GM06990 (cell line): ENCODE data around the gene MYG1.

Experiments used
- DNase-seq: peaks from one replicate; pipeline ENCODE4 v3.0.0-alpha.2; 2011; ENCODE audit not compliant: insufficient read length; ENCODE audit errors: extremely low read depth
- H3K27me3 ChIP-seq: replicated peaks from 2 replicates; pipeline ENCODE4 v1.6.0; 2011; ENCODE audit warnings: low read length; ENCODE audit not compliant: control insufficient read depth, insufficient read depth
- H3K36me3 ChIP-seq: 2 replicates; pipeline ENCODE4 v1.5.1; 2011; ENCODE audit warnings: low read length; ENCODE audit not compliant: control insufficient read depth, insufficient read depth
- H3K4me3 ChIP-seq: replicated peaks from 2 replicates; pipeline ENCODE4 v1.5.1; 2011; ENCODE audit warnings: low read depth, mild to moderate bottlenecking, control low read depth, low read length
- TF ChIP-seq, protein P1 (sequence below): IDR thresholded peaks from 2 replicates; pipeline ENCODE4 v1.5.1; 2011; ENCODE audit warnings: low read length, control low read depth, mild to moderate bottlenecking, inconsistent platforms; ENCODE audit not compliant: insufficient read depth, poor library complexity, severe bottlenecking

The MYG1 gene

DNA sequence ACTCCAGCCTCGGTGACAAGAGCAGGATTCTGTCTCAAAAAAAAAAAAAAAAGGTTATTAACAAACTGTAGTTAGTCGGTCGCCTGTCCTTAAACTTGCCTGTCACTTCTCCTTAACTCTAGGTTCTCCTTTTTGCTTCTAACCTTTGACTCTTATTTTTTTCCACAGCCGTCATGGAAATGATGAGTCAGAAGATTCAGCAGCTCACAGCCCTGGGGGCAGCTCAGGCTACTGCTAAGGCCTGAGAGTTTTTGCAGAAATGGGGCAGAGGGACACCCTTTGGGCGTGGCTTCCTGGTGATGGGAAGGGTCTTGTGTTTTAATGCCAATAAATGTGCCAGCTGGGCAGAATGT lies 418 bp upstream of the MYG1 start:
- TF ChIP-seq, protein P1, sequence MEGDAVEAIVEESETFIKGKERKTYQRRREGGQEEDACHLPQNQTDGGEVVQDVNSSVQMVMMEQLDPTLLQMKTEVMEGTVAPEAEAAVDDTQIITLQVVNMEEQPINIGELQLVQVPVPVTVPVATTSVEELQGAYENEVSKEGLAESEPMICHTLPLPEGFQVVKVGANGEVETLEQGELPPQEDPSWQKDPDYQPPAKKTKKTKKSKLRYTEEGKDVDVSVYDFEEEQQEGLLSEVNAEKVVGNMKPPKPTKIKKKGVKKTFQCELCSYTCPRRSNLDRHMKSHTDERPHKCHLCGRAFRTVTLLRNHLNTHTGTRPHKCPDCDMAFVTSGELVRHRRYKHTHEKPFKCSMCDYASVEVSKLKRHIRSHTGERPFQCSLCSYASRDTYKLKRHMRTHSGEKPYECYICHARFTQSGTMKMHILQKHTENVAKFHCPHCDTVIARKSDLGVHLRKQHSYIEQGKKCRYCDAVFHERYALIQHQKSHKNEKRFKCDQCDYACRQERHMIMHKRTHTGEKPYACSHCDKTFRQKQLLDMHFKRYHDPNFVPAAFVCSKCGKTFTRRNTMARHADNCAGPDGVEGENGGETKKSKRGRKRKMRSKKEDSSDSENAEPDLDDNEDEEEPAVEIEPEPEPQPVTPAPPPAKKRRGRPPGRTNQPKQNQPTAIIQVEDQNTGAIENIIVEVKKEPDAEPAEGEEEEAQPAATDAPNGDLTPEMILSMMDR = no peak
- no peak for DNase-seq
- H3K36me3 ChIP-seq = peaks cover 3% of the 10 kb centered on the region; the same call in 1 of the 2 replicates

DNA sequence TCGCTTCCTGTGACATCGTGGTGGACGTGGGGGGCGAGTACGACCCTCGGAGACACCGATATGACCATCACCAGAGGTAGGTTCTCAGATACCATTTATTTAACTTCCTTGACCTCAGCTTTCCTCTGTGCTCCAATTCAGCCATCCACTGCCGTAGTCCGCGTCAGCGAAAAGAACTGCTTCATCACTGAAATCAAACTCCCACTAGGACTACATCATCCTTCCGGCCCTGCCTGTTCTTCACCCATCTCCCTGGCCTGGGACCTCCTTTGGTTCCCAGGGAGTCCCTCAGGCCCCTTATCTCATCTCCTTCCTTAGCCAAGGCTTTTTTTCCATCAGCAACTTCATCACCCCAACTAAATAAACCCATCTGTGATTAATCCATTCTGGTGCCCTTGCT lies 692 bp downstream of the MYG1 start:
- Histone ChIP-seq H3K4me3 (peak overlapping the region; percentile 86), H3K27me3 (no peaks in the 10 kb centered on the region), H3K36me3 (peaks cover 4% of the 10 kb centered on the region)
- TF ChIP-seq, protein P1 = no peak
- no peak for DNase-seq

More for the DNA sequence above, 418 bp upstream of the MYG1 start:
- Histone ChIP-seq H3K27me3 (no peaks in the 10 kb centered on the region), H3K4me3 (peak overlapping the region; percentile 86)

- Histone ChIP-seq H3K36me3 (peaks cover 19% of the 10 kb centered on the region), H3K27me3 (no peaks in the 10 kb centered on the region), H3K4me3 (no peak overlapping the region)
- TF ChIP-seq, protein P1 = no peak
- DNase-seq = no peak
These were observed 3.4 kb downstream of the MYG1 start for GRCh38 chr12:53302903-53303302.

GRCh38 chr12:53306826-53307225 lies 7.3 kb downstream of the MYG1 start:
- H3K36me3 ChIP-seq = peaks cover 28% of the 10 kb centered on the region

GRCh38 chr12:53308276-53308675 lies 8.8 kb downstream of the MYG1 start:
- no peaks in the 10 kb centered on the region for H3K27me3 ChIP-seq
- TF ChIP-seq, protein P1 = no peak
- H3K36me3 ChIP-seq = peaks cover 25% of the 10 kb centered on the region
- H3K4me3 ChIP-seq = no peak overlapping the region
- DNase-seq = no peak

More at GRCh38 chr12:53306826-53307225, 7.3 kb downstream of the MYG1 start:
- Histone ChIP-seq H3K27me3 (no peaks in the 10 kb centered on the region), H3K4me3 (no peak overlapping the region)
- TF ChIP-seq, protein P1 = no peak
- no peak for DNase-seq

GRCh38 chr12:53313996-53314395 lies 14.5 kb downstream of the MYG1 start:
- Histone ChIP-seq H3K36me3 (peaks cover 5% of the 10 kb centered on the region), H3K27me3 (no peaks in the 10 kb centered on the region), H3K4me3 (no peak overlapping the region)
- DNase-seq = no peak
- TF ChIP-seq, protein P1 = no peak
